Thoracic aorta (tissue), 2 donors: ENCODE measurements around the gene TINAGL1. TPM values are rescaled to one million over a fixed set of nuclear protein-coding genes. Genes with fewer than 3 reads are reported as not detected.
A peak's percentile ranks its signal among the peaks of the same experiment; 100 is the strongest.

Experiments used
- ATAC-seq: fragments of 150-250 bp; one replicate; pipeline ENCODE4 v1.8.0; 2017; ENCODE audit warnings: low read depth; ENCODE audit not compliant: insufficient number of reproducible peaks, low FRiP score
- DNase-seq: peaks from one replicate; pipeline ENCODE4 v3.0.0-alpha.2; 2020; ENCODE audit warnings: low spot score
- H3K27ac ChIP-seq, 2 donors: fragments of 200-600 bp; sonication (generic); 1 replicate in 1 of 2; 2 replicates in 1 of 2; pipeline ENCODE4 v1.5.1; 2016; ENCODE audit warnings: mild to moderate bottlenecking in 2 of 2, moderate library complexity in 2 of 2
- H3K27me3 ChIP-seq: fragments of 200-600 bp; sonication (generic); replicated peaks from 2 replicates; pipeline ENCODE4 v1.6.0; 2016; ENCODE audit warnings: mild to moderate bottlenecking; ENCODE audit not compliant: insufficient read depth
- H3K36me3 ChIP-seq: fragments of 200-600 bp; sonication (generic); one replicate; pipeline ENCODE4 v1.5.1; 2016
- H3K4me1 ChIP-seq, 2 donors: fragments of 200-600 bp; sonication (generic); 1 replicate in 1 of 2; 2 replicates in 1 of 2; pipeline versions ENCODE4 v1.5.1 to v1.6.0; 2016; ENCODE audit warnings: low read depth in 2 of 2, mild to moderate bottlenecking in 1 of 2; ENCODE audit not compliant: control insufficient read depth in 1 of 2
- H3K4me3 ChIP-seq: fragments of 200-600 bp; sonication (generic); 2 replicates; pipeline ENCODE4 v1.5.1; 2016; ENCODE audit warnings: mild to moderate bottlenecking
- H3K9me3 ChIP-seq: fragments of 200-600 bp; sonication (generic); 2 replicates; pipeline ENCODE4 v1.5.1; 2016
- total RNA-seq, 2 donors: library from RNA; depleted of rRNA; stranded (reverse); fragments of >200 nt; gene quantifications; one replicate each; pipeline versions ENCODE4 v1.1.0 to v1.2.3, GENCODE V29; 2016
- TF ChIP-seq, protein P1 (sequence below): fragments of 200-600 bp; sonication (generic); IDR thresholded peaks from one replicate; pipeline ENCODE4 v1.5.1; 2019; ENCODE audit warnings: antibody characterized with exemption

Gene TINAGL1
- total RNA-seq, 2 donors from 2014 or later = 581 to 1,250 TPM

DNA sequence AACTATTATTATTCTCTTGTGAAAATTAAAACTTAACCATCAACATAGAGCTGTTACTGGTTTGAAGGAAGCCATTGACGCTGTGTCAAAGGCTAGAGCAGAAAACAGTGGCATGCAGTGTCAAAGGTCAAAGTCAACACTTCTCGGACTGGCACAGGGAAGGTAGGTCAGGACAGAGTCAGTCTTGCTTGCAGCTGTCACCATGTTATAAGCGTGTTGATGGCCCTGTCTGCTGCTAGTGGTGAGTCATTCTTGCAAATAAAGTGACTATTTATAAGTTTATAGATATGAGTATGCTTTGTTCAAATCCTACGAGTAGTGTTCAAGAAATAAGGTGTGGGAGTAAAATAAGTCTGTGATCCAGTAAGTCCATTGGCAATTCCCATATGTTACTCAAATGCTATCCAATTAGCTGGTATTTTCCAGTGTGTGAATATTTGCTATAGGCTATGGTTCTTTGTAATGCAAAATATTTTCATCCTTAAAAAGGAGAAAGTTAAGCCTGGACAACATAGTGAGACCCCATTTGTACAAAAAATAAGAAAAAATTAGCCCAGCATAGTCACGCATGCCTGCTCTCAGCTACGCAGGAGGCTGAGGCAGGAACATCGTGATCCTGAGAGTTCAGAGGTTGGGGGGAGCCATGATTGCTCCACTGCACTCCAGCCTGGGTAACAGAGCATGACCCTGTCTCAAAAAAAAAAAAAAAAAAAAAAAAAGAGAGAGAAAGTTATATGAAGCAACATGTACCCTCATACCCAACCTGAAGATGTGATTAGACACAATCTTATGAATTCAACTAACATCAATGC lies 26.3 kb upstream of the TINAGL1 start:
- H3K4me3 ChIP-seq = peak overlapping the region; percentile 55
- TF ChIP-seq, protein P1, sequence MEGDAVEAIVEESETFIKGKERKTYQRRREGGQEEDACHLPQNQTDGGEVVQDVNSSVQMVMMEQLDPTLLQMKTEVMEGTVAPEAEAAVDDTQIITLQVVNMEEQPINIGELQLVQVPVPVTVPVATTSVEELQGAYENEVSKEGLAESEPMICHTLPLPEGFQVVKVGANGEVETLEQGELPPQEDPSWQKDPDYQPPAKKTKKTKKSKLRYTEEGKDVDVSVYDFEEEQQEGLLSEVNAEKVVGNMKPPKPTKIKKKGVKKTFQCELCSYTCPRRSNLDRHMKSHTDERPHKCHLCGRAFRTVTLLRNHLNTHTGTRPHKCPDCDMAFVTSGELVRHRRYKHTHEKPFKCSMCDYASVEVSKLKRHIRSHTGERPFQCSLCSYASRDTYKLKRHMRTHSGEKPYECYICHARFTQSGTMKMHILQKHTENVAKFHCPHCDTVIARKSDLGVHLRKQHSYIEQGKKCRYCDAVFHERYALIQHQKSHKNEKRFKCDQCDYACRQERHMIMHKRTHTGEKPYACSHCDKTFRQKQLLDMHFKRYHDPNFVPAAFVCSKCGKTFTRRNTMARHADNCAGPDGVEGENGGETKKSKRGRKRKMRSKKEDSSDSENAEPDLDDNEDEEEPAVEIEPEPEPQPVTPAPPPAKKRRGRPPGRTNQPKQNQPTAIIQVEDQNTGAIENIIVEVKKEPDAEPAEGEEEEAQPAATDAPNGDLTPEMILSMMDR = no peak
- no peaks in the 10 kb centered on the region for H3K36me3 ChIP-seq
- H3K9me3 ChIP-seq = no peaks in the 10 kb centered on the region
- H3K27ac ChIP-seq = no peak overlapping the region
- H3K27me3 ChIP-seq = no peaks in the 10 kb centered on the region
- ATAC-seq (no peak), DNase-seq (no peak)
- H3K4me1 ChIP-seq = peaks cover 9 to 17% of the 10 kb centered on the region in 2 donors

DNA sequence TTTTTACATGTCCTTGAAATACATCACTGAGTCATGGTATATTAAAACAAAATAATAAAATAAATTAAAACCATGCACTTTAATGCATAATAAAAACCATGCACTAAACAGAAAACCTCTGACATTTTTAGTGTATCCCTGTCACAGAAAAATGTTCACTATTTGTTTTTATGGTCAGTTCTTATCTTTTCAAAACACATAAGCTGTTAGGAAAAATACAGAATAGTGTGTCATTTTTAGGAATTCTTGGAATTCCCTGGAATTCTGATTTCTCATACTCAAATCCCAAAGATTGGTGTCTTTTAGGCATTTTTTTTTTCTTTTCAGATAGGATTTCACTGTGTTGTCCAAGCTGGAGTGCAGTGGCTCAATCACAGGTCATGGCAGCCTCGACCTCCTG lies 25.1 kb upstream of the TINAGL1 start:
- ATAC-seq = no peak
- Histone ChIP-seq H3K36me3 (no peaks in the 10 kb centered on the region), H3K27me3 (no peaks in the 10 kb centered on the region), H3K4me1 (peaks cover 9 to 17% of the 10 kb centered on the region in 2 donors), H3K4me3 (no peak overlapping the region), H3K27ac (no peak overlapping the region), H3K9me3 (no peaks in the 10 kb centered on the region)
- DNase-seq = no peak
- TF ChIP-seq, protein P1 = no peak

DNA sequence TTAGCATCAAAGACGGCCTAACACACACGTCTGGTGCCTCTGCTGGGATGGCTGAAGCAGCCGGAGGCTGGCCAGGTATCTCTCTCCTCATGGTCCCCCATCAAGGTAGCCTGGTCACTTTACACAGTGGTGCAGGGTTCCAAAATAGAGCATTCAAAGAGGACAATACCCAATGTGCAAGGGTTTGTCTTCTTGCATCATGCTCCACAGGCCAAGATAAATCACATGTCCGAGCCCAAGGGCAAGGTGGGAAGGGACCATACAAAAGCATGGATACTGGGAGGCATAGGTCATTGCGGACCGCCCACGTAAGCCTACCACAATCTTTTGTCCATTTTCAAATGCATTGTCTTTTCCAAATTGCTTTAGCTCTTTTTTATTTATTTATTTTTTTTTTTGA lies 23.8 kb upstream of the TINAGL1 start:
- TF ChIP-seq, protein P1 = no peak
- Histone ChIP-seq H3K9me3 (no peaks in the 10 kb centered on the region), H3K4me1 (peaks cover 9 to 17% of the 10 kb centered on the region in 2 donors), H3K36me3 (no peaks in the 10 kb centered on the region), H3K4me3 (no peak overlapping the region), H3K27me3 (no peaks in the 10 kb centered on the region), H3K27ac (no peak overlapping the region)
- no peak for ATAC-seq
- no peak for DNase-seq

DNA sequence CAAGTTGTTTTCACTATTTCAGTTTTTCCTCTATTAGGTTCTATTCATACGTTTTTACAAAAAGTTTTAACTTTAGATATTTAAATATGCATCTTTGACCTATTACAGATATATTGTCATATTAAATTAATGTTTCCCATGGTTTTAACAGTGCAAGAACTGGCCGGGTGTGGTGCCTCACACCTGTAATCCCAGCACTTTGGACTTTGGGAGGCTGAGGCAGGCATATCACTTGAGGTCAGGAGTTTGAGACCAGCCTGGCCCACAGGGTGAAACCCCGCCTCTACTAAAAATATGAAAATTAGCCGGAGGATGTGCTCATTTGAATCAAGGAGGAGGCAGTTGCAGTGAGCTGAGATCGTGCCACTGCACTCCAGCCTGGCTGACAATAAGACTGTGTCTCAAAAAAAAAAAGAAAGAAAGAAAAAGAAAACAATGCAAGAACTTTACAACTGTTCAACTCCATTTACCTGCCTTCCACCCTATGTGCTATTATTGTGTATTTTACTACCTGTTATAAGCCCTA lies 19.8 kb upstream of the TINAGL1 start:
- DNase-seq (no peak), ATAC-seq (no peak)
- Histone ChIP-seq H3K4me1 (no peaks in the 10 kb centered on the region), H3K27ac (no peak overlapping the region), H3K36me3 (no peaks in the 10 kb centered on the region), H3K4me3 (no peak overlapping the region), H3K27me3 (no peaks in the 10 kb centered on the region), H3K9me3 (no peaks in the 10 kb centered on the region)
- TF ChIP-seq, protein P1 = no peak

DNA sequence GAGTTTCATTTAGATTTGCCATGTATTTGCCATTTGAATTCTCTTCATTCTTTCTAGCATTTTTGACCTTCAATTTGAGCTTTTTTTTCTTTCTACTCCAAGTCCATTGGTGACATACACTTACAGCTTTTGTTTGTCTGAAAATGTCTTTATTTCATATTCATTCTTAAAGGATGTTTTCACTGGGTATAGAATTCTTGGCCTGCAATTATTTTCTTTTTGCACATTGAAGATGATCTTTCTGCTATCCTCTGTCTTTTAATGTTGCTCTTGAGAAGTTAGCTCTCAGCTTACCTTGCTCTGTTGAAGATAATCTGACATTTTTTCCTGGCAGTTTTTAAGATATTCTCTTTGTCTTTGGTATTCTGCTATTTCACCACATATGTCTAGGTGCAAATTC lies 16.6 kb upstream of the TINAGL1 start:
- Histone ChIP-seq H3K4me3 (no peak overlapping the region), H3K36me3 (no peaks in the 10 kb centered on the region), H3K9me3 (no peaks in the 10 kb centered on the region), H3K4me1 (peaks cover 0 to 6% of the 10 kb centered on the region in 2 donors), H3K27me3 (no peaks in the 10 kb centered on the region), H3K27ac (no peak overlapping the region)
- no peak for ATAC-seq
- TF ChIP-seq, protein P1 = no peak
- DNase-seq = no peak
